H7 (cell line): ENCODE results near the gene CHRD. TPM values are rescaled to one million over a fixed set of nuclear protein-coding genes. Genes with fewer than 3 reads are reported as not detected.
A peak's percentile ranks its signal among the peaks of the same experiment; 100 is the strongest.

Source experiments
- DNase-seq: peaks from one replicate; pipeline ENCODE4 v3.0.0; 2012
- H3K27me3 ChIP-seq: 2 replicates; pipeline ENCODE4 v1.6.0; 2011; ENCODE audit warnings: mild to moderate bottlenecking, low read length; ENCODE audit not compliant: control insufficient read depth, insufficient read depth
- H3K36me3 ChIP-seq: replicated peaks from 2 replicates; pipeline ENCODE4 v1.5.1; 2011; ENCODE audit warnings: low read length; ENCODE audit not compliant: control insufficient read depth, insufficient read depth
- H3K4me3 ChIP-seq: 2 replicates; pipeline ENCODE4 v1.5.1; 2011; ENCODE audit warnings: low read depth, mild to moderate bottlenecking, control low read depth, low read length, moderate library complexity; ENCODE audit not compliant: insufficient read depth
- total RNA-seq: library from RNA; depleted of rRNA; stranded (reverse); fragments of >200 nt; shearing (Covaris generic); gene quantifications from 2 replicates; pipeline ENCODE4 v1.2.3, GENCODE V29; 2014

The CHRD gene
- total RNA-seq, 1 experiment from 2014 or later, result 10.5 TPM

DNA sequence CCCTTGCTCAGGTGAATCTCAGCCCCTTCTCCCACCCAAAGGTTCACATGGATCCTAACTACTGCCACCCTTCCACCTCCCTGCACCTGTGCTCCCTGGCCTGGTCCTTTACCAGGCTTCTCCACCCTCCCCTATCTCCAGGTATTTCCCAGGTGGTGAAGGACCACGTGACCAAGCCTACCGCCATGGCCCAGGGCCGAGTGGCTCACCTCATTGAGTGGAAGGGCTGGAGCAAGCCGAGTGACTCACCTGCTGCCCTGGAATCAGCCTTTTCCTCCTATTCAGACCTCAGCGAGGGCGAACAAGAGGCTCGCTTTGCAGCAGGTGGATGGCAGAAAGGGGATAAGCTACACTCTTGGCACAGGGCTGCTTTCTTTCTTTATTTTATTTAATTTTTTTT, 37.9 kb upstream of the CHRD start:
- peaks cover 11% of the 10 kb centered on the region for H3K36me3 ChIP-seq

DNA sequence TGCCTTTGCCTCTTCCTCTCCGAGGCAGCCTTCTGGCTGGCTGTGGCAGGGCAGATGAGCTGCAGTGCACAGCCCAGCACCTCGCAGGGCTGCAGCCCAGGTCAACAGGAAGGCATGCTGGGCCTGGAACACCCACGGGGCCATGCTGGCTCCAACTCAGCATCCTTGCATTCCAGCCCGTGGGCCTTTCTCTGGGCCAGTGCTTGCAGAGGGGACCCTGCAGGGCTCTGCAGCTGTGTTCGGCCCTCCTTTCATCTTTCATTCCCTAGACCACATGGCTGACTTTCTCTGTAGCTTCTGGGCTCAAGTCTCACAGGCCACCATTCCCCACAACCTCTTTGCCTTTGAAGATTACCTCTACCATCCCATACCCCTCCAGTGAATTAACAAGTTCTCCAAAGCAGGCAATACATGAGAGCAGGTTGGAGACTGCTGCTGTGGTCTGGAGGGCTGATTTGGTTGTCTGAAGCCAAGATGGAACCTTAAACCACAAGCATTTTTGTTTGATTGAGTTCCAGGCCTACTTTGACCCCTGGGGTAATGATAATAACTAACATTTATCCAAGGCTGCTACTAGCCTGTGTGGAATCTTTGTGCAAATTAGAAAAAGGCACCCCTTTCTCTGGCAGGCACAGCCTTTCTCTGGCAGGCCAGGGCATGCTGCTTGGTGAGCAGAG, 36.5 kb upstream of the CHRD start:
- Histone ChIP-seq H3K4me3 (no peak overlapping the region), H3K36me3 (peaks cover 11% of the 10 kb centered on the region), H3K27me3 (no peaks in the 10 kb centered on the region)
- no peak for DNase-seq

More for the DNA sequence above, 37.9 kb upstream of the CHRD start:
- no peak overlapping the region for H3K4me3 ChIP-seq
- H3K27me3 ChIP-seq, result no peaks in the 10 kb centered on the region
- DNase-seq, result no peak

- peak; percentile 74 for DNase-seq
Observed at GRCh38 chr3:184344579-184345316, 35.1 kb upstream of the CHRD start.

GRCh38 chr3:184345317-184346144, 34.3 kb upstream of the CHRD start:
- peak; percentile 95 for DNase-seq

More at GRCh38 chr3:184344579-184345316, 35.1 kb upstream of the CHRD start:
- peaks cover 11% of the 10 kb centered on the region for H3K36me3 ChIP-seq
- no peaks in the 10 kb centered on the region for H3K27me3 ChIP-seq
- H3K4me3 ChIP-seq, result no peak overlapping the region

GRCh38 chr3:184346480-184347190, 33.2 kb upstream of the CHRD start:
- no peaks in the 10 kb centered on the region for H3K27me3 ChIP-seq
- H3K4me3 ChIP-seq, result no peak overlapping the region
- H3K36me3 ChIP-seq, result peaks cover 11% of the 10 kb centered on the region
- DNase-seq, result no peak

More at GRCh38 chr3:184345317-184346144, 34.3 kb upstream of the CHRD start:
- peaks cover 11% of the 10 kb centered on the region for H3K36me3 ChIP-seq
- no peak overlapping the region for H3K4me3 ChIP-seq
- H3K27me3 ChIP-seq, result no peaks in the 10 kb centered on the region

- peaks cover 13% of the 10 kb centered on the region for H3K36me3 ChIP-seq
- H3K27me3 ChIP-seq, result no peaks in the 10 kb centered on the region
- no peak for DNase-seq
- no peak overlapping the region for H3K4me3 ChIP-seq
Observed at GRCh38 chr3:184347321-184348056, 32.4 kb upstream of the CHRD start.

DNA sequence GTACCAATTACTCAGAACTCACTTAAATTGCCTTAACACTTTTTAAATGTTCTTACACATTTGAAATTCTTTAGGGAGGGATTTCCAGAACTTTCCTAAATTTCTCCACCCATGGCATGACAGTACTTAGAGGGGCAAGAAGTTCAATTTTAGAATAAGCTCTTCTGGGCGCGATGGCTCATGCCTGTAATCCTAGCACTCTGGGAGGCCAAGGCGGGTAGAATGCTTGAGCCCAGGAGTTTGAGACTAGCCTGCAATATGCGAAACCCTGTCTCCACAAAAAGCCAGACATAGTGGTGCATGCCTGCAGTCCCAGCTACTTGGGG, 31.8 kb upstream of the CHRD start:
- H3K27me3 ChIP-seq, result no peaks in the 10 kb centered on the region
- DNase-seq, result no peak

DNA sequence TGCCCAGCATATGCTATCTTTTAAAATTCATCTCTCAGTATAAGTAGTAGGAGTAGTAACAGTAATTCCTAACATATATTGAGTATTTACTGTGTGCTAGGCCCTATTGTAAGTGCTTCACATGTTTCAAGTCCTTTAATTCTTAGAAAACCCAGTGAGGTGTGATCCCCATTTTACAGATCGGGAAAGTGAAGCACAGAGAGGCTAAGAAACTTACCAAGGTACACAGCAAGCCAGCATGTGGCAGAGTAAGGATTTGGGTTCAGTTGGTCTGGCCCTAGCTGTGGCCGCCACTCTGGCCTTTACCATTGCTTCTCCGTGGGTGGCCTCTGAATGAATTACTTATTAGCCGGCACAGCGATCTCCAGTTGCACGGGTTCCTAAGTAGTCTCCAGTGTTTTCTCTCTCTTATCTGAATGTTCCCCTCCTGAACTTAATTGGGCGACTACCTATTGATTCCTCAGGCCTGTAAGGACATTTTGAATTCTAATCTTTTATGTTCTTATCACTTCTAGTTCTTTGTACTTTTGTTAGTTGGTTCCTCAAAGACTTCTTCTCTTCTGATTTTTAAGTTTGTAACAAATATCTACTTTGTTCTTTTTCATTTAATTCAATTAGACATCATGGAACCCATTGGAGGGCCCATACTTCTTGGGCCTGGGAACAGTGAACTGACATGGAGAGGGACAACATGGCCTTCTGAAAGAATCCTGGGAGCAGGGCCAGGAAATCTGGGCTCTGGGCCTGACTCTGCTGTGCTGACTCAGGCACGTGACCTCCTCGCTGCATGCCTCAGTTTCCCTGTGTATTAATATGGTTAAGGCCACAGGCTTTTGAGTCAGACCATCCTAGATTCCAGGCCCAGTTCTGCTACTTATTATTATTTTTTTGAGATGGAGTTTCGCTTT, 30.0 kb upstream of the CHRD start:
- peaks cover 14% of the 10 kb centered on the region for H3K36me3 ChIP-seq
- DNase-seq, result peak; percentile 29
- no peaks in the 10 kb centered on the region for H3K27me3 ChIP-seq
- no peak overlapping the region for H3K4me3 ChIP-seq

More for the DNA sequence above, 31.8 kb upstream of the CHRD start:
- H3K4me3 ChIP-seq, result no peak overlapping the region
- peaks cover 11% of the 10 kb centered on the region for H3K36me3 ChIP-seq

DNA sequence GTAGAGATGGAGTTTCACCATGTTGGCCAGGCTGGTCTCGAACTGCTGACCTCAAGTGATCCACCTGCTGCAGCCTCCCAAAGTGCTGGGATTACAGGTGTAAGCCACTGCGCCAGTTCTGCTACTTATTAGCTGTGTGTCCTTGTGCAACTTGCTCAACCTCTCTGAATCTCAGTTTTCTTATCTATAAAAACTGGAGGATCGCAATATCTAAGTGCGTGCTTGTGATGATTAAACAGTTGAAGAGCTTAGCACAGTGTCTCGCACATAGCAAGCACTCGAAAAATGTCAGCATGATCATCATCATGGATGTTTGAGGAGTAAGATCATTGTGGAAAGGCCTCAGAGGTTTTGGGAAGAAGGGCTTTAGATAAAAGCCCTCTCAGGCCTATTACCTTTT, 29.2 kb upstream of the CHRD start:
- no peaks in the 10 kb centered on the region for H3K27me3 ChIP-seq

GRCh38 chr3:184351511-184352148, 28.2 kb upstream of the CHRD start:
- peak; percentile 58 for DNase-seq

More for the DNA sequence above, 29.2 kb upstream of the CHRD start:
- Histone ChIP-seq H3K36me3 (peaks cover 19% of the 10 kb centered on the region), H3K4me3 (no peak overlapping the region)
- DNase-seq, result no peak

GRCh38 chr3:184352149-184352785, 27.6 kb upstream of the CHRD start:
- no peaks in the 10 kb centered on the region for H3K27me3 ChIP-seq
- no peak overlapping the region for H3K4me3 ChIP-seq
- H3K36me3 ChIP-seq, result peaks cover 21% of the 10 kb centered on the region
- DNase-seq, result no peak

More at GRCh38 chr3:184351511-184352148, 28.2 kb upstream of the CHRD start:
- no peak overlapping the region for H3K4me3 ChIP-seq
- H3K27me3 ChIP-seq, result no peaks in the 10 kb centered on the region
- peaks cover 21% of the 10 kb centered on the region for H3K36me3 ChIP-seq

- Histone ChIP-seq H3K36me3 (peaks cover 21% of the 10 kb centered on the region), H3K4me3 (no peak overlapping the region), H3K27me3 (no peaks in the 10 kb centered on the region)
- no peak for DNase-seq
Observed at GRCh38 chr3:184352897-184353545, 26.8 kb upstream of the CHRD start.
